GM23338 (cell line): ENCODE measurements around the gene PPP1R12A. TPM values are rescaled to one million over a fixed set of nuclear protein-coding genes. Genes with fewer than 3 reads are reported as not detected.

Source experiments
- ATAC-seq: fragments of 200-7000 bp; cut with Tn5 transposase; 3 replicates; pipeline ENCODE4 v1.9.1; 2020
- DNase-seq: peaks from one replicate; pipeline ENCODE4 v3.0.0-alpha.2; 2015; ENCODE audit warnings: low spot score
- H2AFZ ChIP-seq: fragments of 200-600 bp; sonication (generic); 2 replicates; pipeline ENCODE4 v1.8.0; 2016; ENCODE audit warnings: antibody characterized with exemption, mild to moderate bottlenecking, moderate library complexity
- H3F3A ChIP-seq: fragments of 200-600 bp; sonication (generic); replicated peaks from 2 replicates; pipeline ENCODE4 v1.8.0; 2017; ENCODE audit warnings: antibody characterized with exemption, mixed run types, low read depth
- H3K27ac ChIP-seq: fragments of 200-600 bp; sonication (generic); 2 replicates; pipeline ENCODE4 v1.6.1; 2016; ENCODE audit warnings: low read depth
- H3K27me3 ChIP-seq: fragments of 200-600 bp; sonication (generic); 2 replicates; pipeline ENCODE4 v1.8.0; 2016; ENCODE audit warnings: mild to moderate bottlenecking, mixed run types, moderate library complexity; ENCODE audit not compliant: insufficient read depth
- H3K36me3 ChIP-seq: fragments of 200-600 bp; sonication (generic); 2 replicates; pipeline ENCODE4 v1.8.0; 2016; ENCODE audit warnings: mild to moderate bottlenecking; ENCODE audit not compliant: insufficient read depth
- H3K4me1 ChIP-seq: fragments of 200-600 bp; sonication (generic); 2 replicates; pipeline ENCODE4 v1.8.0; 2016; ENCODE audit warnings: mild to moderate bottlenecking, moderate library complexity; ENCODE audit not compliant: insufficient read depth
- H3K4me2 ChIP-seq: fragments of 200-600 bp; sonication (generic); 2 replicates; pipeline ENCODE4 v1.7.1; 2017; ENCODE audit warnings: mixed run types
- H3K4me3 ChIP-seq: fragments of 200-600 bp; sonication (generic); 2 replicates; pipeline ENCODE4 v1.6.1; 2016; ENCODE audit warnings: mixed run types
- H3K79me2 ChIP-seq: fragments of 200-600 bp; sonication (generic); replicated peaks from 2 replicates; pipeline ENCODE4 v1.8.0; 2017; ENCODE audit warnings: mild to moderate bottlenecking; ENCODE audit not compliant: insufficient read depth
- H3K9me2 ChIP-seq: fragments of 200-600 bp; sonication (generic); 2 replicates; pipeline ENCODE4 v1.8.0; 2017; ENCODE audit not compliant: insufficient read depth
- H4K20me1 ChIP-seq: fragments of 200-600 bp; sonication (generic); replicated peaks from 2 replicates; pipeline ENCODE4 v1.8.0; 2017; ENCODE audit warnings: mild to moderate bottlenecking; ENCODE audit not compliant: insufficient read depth
- H3K27ac Mint-ChIP-seq: 2 replicates; pipeline ENCODE4 v1.8.0; 2020; ENCODE audit warnings: inconsistent platforms, mild to moderate bottlenecking, moderate library complexity, mixed read lengths
- H3K27me3 Mint-ChIP-seq: 3 replicates; pipeline ENCODE4 v1.8.0; 2022; ENCODE audit warnings: low read depth, mild to moderate bottlenecking, moderate library complexity, mixed read lengths, inconsistent platforms; ENCODE audit not compliant: insufficient read depth, poor library complexity
- H3K36me3 Mint-ChIP-seq: 3 replicates; pipeline ENCODE4 v1.8.0; 2021; ENCODE audit warnings: low read depth, mild to moderate bottlenecking, inconsistent platforms, moderate library complexity, mixed read lengths
- H3K4me1 Mint-ChIP-seq: 3 replicates; pipeline ENCODE4 v1.8.0; 2020; ENCODE audit warnings: mild to moderate bottlenecking, inconsistent platforms, mixed read lengths
- H3K4me3 Mint-ChIP-seq: 3 replicates; pipeline ENCODE4 v1.8.0; 2021; ENCODE audit warnings: moderate library complexity, mild to moderate bottlenecking, inconsistent platforms, mixed read lengths
- H3K9me3 Mint-ChIP-seq: 3 replicates; pipeline ENCODE4 v1.8.0; 2020; ENCODE audit warnings: moderate library complexity, mild to moderate bottlenecking, inconsistent platforms, mixed read lengths
- CTCF ChIP-seq, 2 experiments: fragments of 200-600 bp in 1 of 2; sonication (generic) in 1 of 2; conservative IDR thresholded peaks; 2 replicates each; pipeline versions ENCODE4 v1.5.1 to v1.6.1; 2016 to 2017; ENCODE audit warnings: antibody characterized with exemption in 2 of 2, low read depth in 2 of 2, mild to moderate bottlenecking in 2 of 2, moderate library complexity in 1 of 2
- EZH2 ChIP-seq: fragments of 200-600 bp; sonication (generic); IDR thresholded peaks from one replicate; pipeline ENCODE4 v1.8.0; 2017; ENCODE audit warnings: antibody characterized with exemption, mild to moderate bottlenecking, low read depth; ENCODE audit not compliant: unreplicated experiment
- NANOG ChIP-seq: IDR thresholded peaks from 2 replicates; pipeline ENCODE4 v1.6.1; 2016; ENCODE audit warnings: antibody characterized with exemption, borderline replicate concordance
- STAT1 ChIP-seq: IDR thresholded peaks from one replicate; pipeline ENCODE4 v1.6.1; 2016; ENCODE audit warnings: antibody characterized with exemption; ENCODE audit not compliant: unreplicated experiment
- ZNF114 ChIP-seq: fragments of 250-450 bp; sonication (Bioruptor Pico); IDR thresholded peaks from 2 replicates; pipeline ENCODE4 v1.5.0; 2020; ENCODE audit warnings: mild to moderate bottlenecking, moderate library complexity
- ZNF462 ChIP-seq: fragments of 250-450 bp; sonication (Bioruptor Pico); IDR thresholded peaks from 2 replicates; pipeline ENCODE4 v1.5.0; 2020; ENCODE audit warnings: mild to moderate bottlenecking, moderate library complexity
- polyA plus RNA-seq: library from polyadenylated mRNA; unstranded; fragments of >200 nt; fragmentation: Nextera tagmentation; extraction: Ambion mirVana; gene quantifications from 2 replicates; pipeline ENCODE4 v1.2.1, GENCODE V29; 2016
- total RNA-seq: library from RNA; depleted of rRNA; stranded (reverse); fragments of >200 nt; shearing (Covaris generic); gene quantifications from 2 replicates; pipeline ENCODE4 v1.2.3, GENCODE V29; 2014

PPP1R12A gene
- total and polyA plus RNA-seq, 2 experiments from 2014 or later, result 91.6 to 146 TPM

- TF ChIP-seq ZNF462 (CRISPR knock-in tag) (no peak), CTCF (conservative IDR thresholded peaks at IDR 0.05; ENCODE audit: low read depth in 2 of 2) (no peak), STAT1 (no peak)
These were observed 39.8 kb downstream of the PPP1R12A start (continued) for GRCh38 chr12:79895071-79895470.

GRCh38 chr12:79891506-79892162 lies 43.3 kb downstream of the PPP1R12A start:
- Histone ChIP-seq H3K4me1 (peaks cover 11% of the 10 kb centered on the region), H3F3A (no peaks in the 10 kb centered on the region), H4K20me1 (peaks cover 7% of the 10 kb centered on the region), H3K4me3 (no peak overlapping the region), H2AFZ (no peak overlapping the region), H3K4me2 (no peak overlapping the region), H3K36me3 (no peaks in the 10 kb centered on the region), H3K9me2 (no peaks in the 10 kb centered on the region), H3K79me2 (peaks cover 99% of the 10 kb centered on the region), H3K27me3 (no peaks in the 10 kb centered on the region), H3K27ac (no peak overlapping the region)
- TF ChIP-seq EZH2 (no peak), NANOG (no peak), ZNF114 (CRISPR knock-in tag) (no peak)
- Mint-ChIP-seq H3K27me3 (peaks cover 2% of the 10 kb centered on the region), H3K9me3 (no peaks in the 10 kb centered on the region), H3K4me3 (no peak overlapping the region), H3K36me3 (no peaks in the 10 kb centered on the region), H3K27ac (peak overlapping the region; percentile 57; the same call in 1 of the 2 replicates), H3K4me1 (peaks cover 42% of the 10 kb centered on the region)
- DNase-seq (no peak), ATAC-seq (no peak)
